Naive thymus-derived CD4-positive, alpha-beta T cell (primary cell): ENCODE results near the gene KIAA1671. TPM values are rescaled to one million over a fixed set of nuclear protein-coding genes. Genes with fewer than 3 reads are reported as not detected.

Experiments used
- ATAC-seq: fragments of 150-1000 bp; cut with Tn5 transposase; 2 replicates; pipeline ENCODE4 v1.10.0; 2021; ENCODE audit warnings: mild to moderate bottlenecking, moderate library complexity
- CTCF ChIA-PET: fragments of 350-600 bp; sonication (Branson Sonifier 250); formaldehyde crosslinking; loops from one replicate; lab custom pipeline; 2021; ENCODE audit warnings: antibody characterized with exemption; lab: Charles Lee
- POLR2A ChIA-PET: fragments of 350-600 bp; sonication (Branson Sonifier 250); formaldehyde crosslinking; loops from one replicate; lab custom pipeline; 2021; ENCODE audit warnings: antibody characterized with exemption, inconsistent platforms; lab: Charles Lee
- DNase-seq, 9 donors: peaks; one replicate each; pipeline versions ENCODE4 v3.0.0 to v3.0.0-alpha.2; 2020 to 2022; ENCODE audit warnings: mixed read lengths in 1 of 9
- H3K27ac ChIP-seq: one replicate; pipeline ENCODE4 v1.7.0; 2013; ENCODE audit warnings: mild to moderate bottlenecking, low read depth, low read length, moderate library complexity
- H3K27me3 ChIP-seq, 2 donors: one replicate each; pipeline ENCODE4 v1.7.0; 2013; ENCODE audit warnings: low read length in 2 of 2, mild to moderate bottlenecking in 2 of 2, moderate library complexity in 2 of 2; ENCODE audit not compliant: control insufficient read depth in 2 of 2, insufficient read depth in 2 of 2
- H3K36me3 ChIP-seq, 3 experiments: 1 replicate in 2 of 3; 2 replicates in 1 of 3; pipeline ENCODE4 v1.7.0; 2013; ENCODE audit warnings: low read length in 3 of 3, mild to moderate bottlenecking in 3 of 3, moderate library complexity in 1 of 3; ENCODE audit not compliant: insufficient read depth in 3 of 3, control insufficient read depth in 2 of 3
- H3K4me1 ChIP-seq, 2 donors: one replicate each; pipeline ENCODE4 v1.7.0; 2013; ENCODE audit warnings: low read length in 2 of 2, mild to moderate bottlenecking in 2 of 2, moderate library complexity in 1 of 2; ENCODE audit not compliant: control insufficient read depth in 2 of 2, insufficient read depth in 2 of 2
- H3K4me3 ChIP-seq: 2 replicates; pipeline ENCODE4 v1.7.0; 2013; ENCODE audit warnings: mild to moderate bottlenecking, low read length
- H3K9me3 ChIP-seq, 3 experiments: 1 replicate in 2 of 3; 2 replicates in 1 of 3; pipeline ENCODE4 v1.7.0; 2013; ENCODE audit warnings: low read length in 3 of 3; ENCODE audit not compliant: control insufficient read depth in 2 of 3
- H3K27ac Mint-ChIP-seq, 9 donors: one replicate each; pipeline ENCODE4 v1.8.0; 2020 to 2022; ENCODE audit warnings: mixed read lengths in 9 of 9, mild to moderate bottlenecking in 8 of 9, moderate library complexity in 5 of 9, inconsistent platforms in 2 of 9
- H3K27me3 Mint-ChIP-seq, 5 donors: one replicate each; pipeline ENCODE4 v1.8.0; 2021 to 2022; ENCODE audit warnings: mixed read lengths in 5 of 5, mild to moderate bottlenecking in 1 of 5
- H3K36me3 Mint-ChIP-seq, 5 donors: one replicate each; pipeline ENCODE4 v1.8.0; 2020 to 2022; ENCODE audit warnings: mixed read lengths in 5 of 5, mild to moderate bottlenecking in 3 of 5, inconsistent platforms in 1 of 5
- H3K4me1 Mint-ChIP-seq, 7 donors: one replicate each; pipeline ENCODE4 v1.8.0; 2020 to 2022; ENCODE audit warnings: mixed read lengths in 7 of 7, mild to moderate bottlenecking in 3 of 7, inconsistent platforms in 1 of 7
- H3K4me3 Mint-ChIP-seq, 10 donors: one replicate each; pipeline ENCODE4 v1.8.0; 2020 to 2022; ENCODE audit warnings: mild to moderate bottlenecking in 10 of 10, mixed read lengths in 10 of 10, moderate library complexity in 6 of 10, inconsistent platforms in 2 of 10
- H3K9me3 Mint-ChIP-seq, 11 donors: one replicate each; pipeline ENCODE4 v1.8.0; 2020 to 2022; ENCODE audit warnings: mixed read lengths in 11 of 11, mild to moderate bottlenecking in 4 of 11, inconsistent platforms in 1 of 11, moderate library complexity in 1 of 11
- intact Hi-C, 2 donors: fragments of 100-400 bp; cut with micrococcal nuclease; formaldehyde crosslinking; loops; one replicate each; pipeline ENCODE4 v1.15.1; 2023
- polyA plus RNA-seq, 2 donors: library from polyadenylated mRNA; unstranded; fragments of 300-500 nt; fragmentation: Illumina TruSeq; gene quantifications; one replicate each; pipeline ENCODE4 v1.2.3, GENCODE V29; 2021
- total RNA-seq, 6 experiments: library from RNA in 5 of 6; stranded (reverse) in 5 of 6; gene quantifications; 1 replicate in 5 of 6; 2 replicates in 1 of 6; pipeline ENCODE4 v1.2.3 and lab custom pipeline; 2021 to 2026

Gene KIAA1671
- total and polyA plus RNA-seq, 7 experiments from 2014 or later = 0.47 to 19.0 (median 4.2) TPM

- Mint-ChIP-seq H3K36me3 (no peaks in the 10 kb centered on the region), H3K4me3 (no peak overlapping the region), H3K27me3 (peaks cover 0 to 7% (median 0%) of the 10 kb centered on the region in 5 donors), H3K27ac (no peak overlapping the region), H3K4me1 (peaks cover 0 to 2% (median 0%) of the 10 kb centered on the region in 7 donors), H3K9me3 (peaks cover 0 to 3% (median 0%) of the 10 kb centered on the region in 11 donors)
- no peaks in the 10 kb centered on the region for H3K36me3 ChIP-seq
- CTCF ChIA-PET = no interaction called here
- H3K9me3 ChIP-seq = no peaks in the 10 kb centered on the region
- intact Hi-C loops = no loop called here
- POLR2A ChIA-PET = no interaction called here
- no peak overlapping the region for H3K4me3 ChIP-seq
- ATAC-seq (no peak), DNase-seq (no peak)
- H3K4me1 ChIP-seq = no peaks in the 10 kb centered on the region
- H3K27me3 ChIP-seq = no peaks in the 10 kb centered on the region
- H3K27ac ChIP-seq = no peak overlapping the region
Observed at GRCh38 chr22:24961217-24961844, 8.8 kb downstream of the KIAA1671 start.

DNA sequence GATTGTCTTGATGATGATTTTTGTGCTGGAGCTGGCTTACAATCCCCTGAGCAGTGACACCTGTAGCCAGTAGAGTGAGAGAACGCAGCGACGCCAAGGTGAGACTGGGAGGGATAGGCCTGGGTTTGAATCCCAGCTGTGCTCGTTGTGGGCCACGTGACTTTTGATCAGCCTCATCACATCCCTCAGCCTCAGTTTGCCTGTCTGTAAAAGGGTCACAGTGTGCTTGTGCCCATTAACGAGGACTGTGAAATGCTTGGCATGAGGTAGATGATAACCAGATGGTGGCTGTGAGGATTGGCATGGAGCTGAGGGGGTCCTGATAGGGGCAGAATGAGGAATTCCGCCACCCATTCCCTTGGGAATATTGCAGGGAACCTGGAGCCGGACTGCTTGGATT, 9.6 kb downstream of the KIAA1671 start:
- Mint-ChIP-seq H3K9me3 (peaks cover 0 to 3% (median 0%) of the 10 kb centered on the region in 11 donors), H3K27me3 (peaks cover 0 to 3% (median 0%) of the 10 kb centered on the region in 5 donors), H3K4me3 (no peak overlapping the region), H3K27ac (peak overlapping the region in 1 of 9 donors; percentile 25), H3K4me1 (peaks cover 0 to 2% (median 0%) of the 10 kb centered on the region in 7 donors), H3K36me3 (no peaks in the 10 kb centered on the region)
- intact Hi-C loops = no loop called here
- CTCF ChIA-PET = no interaction called here
- Histone ChIP-seq H3K27me3 (no peaks in the 10 kb centered on the region), H3K4me3 (no peak overlapping the region), H3K4me1 (no peaks in the 10 kb centered on the region), H3K9me3 (no peaks in the 10 kb centered on the region), H3K27ac (no peak overlapping the region), H3K36me3 (no peaks in the 10 kb centered on the region)
- POLR2A ChIA-PET = no interaction called here
- ATAC-seq (no peak), DNase-seq (no peak)

DNA sequence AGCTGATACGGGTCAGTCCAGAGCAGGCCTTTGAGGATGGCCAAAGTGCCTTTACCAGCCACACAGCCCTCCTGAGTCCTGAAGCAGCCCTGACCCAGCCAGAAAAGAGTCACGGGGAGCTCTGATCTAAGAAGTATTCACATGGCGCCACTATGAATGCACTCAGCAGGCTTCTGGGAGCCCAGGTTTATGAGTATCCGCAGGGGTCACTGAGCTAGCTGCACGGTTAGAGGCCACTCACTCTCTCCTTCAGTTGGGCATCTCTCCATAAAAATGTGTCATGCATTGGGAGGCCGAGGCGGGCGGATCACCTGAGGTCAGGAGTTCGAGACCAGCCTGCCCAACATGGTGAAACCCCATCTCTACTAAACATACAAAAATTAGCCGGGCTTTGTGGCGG, 10.3 kb downstream of the KIAA1671 start:
- ATAC-seq (no peak), DNase-seq (no peak)
- peaks cover 0 to 3% (median 0%) of the 10 kb centered on the region in 11 donors for H3K9me3 Mint-ChIP-seq
- no peak overlapping the region for H3K4me3 Mint-ChIP-seq
- H3K4me3 ChIP-seq = no peak overlapping the region
- H3K27ac Mint-ChIP-seq = no peak overlapping the region
- no peaks in the 10 kb centered on the region for H3K27me3 ChIP-seq
- H3K36me3 ChIP-seq = no peaks in the 10 kb centered on the region
- no peak overlapping the region for H3K27ac ChIP-seq
- ChIA-PET POLR2A (no interaction called here), CTCF (no interaction called here)
- H3K4me1 Mint-ChIP-seq = peaks cover 0 to 2% (median 0%) of the 10 kb centered on the region in 7 donors
- no peaks in the 10 kb centered on the region for H3K36me3 Mint-ChIP-seq
- intact Hi-C loops = no loop called here
- H3K27me3 Mint-ChIP-seq = peaks cover 0 to 2% (median 0%) of the 10 kb centered on the region in 5 donors
- no peaks in the 10 kb centered on the region for H3K9me3 ChIP-seq
- H3K4me1 ChIP-seq = no peaks in the 10 kb centered on the region

- Mint-ChIP-seq H3K4me1 (peaks cover 0 to 2% (median 0%) of the 10 kb centered on the region in 7 donors), H3K36me3 (no peaks in the 10 kb centered on the region), H3K9me3 (peaks cover 0 to 3% (median 0%) of the 10 kb centered on the region in 11 donors), H3K27me3 (peaks cover 0 to 2% (median 0%) of the 10 kb centered on the region in 5 donors), H3K27ac (no peak overlapping the region), H3K4me3 (no peak overlapping the region)
- ATAC-seq (no peak), DNase-seq (no peak)
- no peak overlapping the region for H3K27ac ChIP-seq
- ChIA-PET POLR2A (no interaction called here), CTCF (no interaction called here)
- H3K4me1 ChIP-seq = no peaks in the 10 kb centered on the region
- no peaks in the 10 kb centered on the region for H3K27me3 ChIP-seq
- H3K9me3 ChIP-seq = no peaks in the 10 kb centered on the region
- no peak overlapping the region for H3K4me3 ChIP-seq
- intact Hi-C loops = no loop called here
- H3K36me3 ChIP-seq = no peaks in the 10 kb centered on the region
Observed at GRCh38 chr22:24964441-24964840, 11.9 kb downstream of the KIAA1671 start.

DNA sequence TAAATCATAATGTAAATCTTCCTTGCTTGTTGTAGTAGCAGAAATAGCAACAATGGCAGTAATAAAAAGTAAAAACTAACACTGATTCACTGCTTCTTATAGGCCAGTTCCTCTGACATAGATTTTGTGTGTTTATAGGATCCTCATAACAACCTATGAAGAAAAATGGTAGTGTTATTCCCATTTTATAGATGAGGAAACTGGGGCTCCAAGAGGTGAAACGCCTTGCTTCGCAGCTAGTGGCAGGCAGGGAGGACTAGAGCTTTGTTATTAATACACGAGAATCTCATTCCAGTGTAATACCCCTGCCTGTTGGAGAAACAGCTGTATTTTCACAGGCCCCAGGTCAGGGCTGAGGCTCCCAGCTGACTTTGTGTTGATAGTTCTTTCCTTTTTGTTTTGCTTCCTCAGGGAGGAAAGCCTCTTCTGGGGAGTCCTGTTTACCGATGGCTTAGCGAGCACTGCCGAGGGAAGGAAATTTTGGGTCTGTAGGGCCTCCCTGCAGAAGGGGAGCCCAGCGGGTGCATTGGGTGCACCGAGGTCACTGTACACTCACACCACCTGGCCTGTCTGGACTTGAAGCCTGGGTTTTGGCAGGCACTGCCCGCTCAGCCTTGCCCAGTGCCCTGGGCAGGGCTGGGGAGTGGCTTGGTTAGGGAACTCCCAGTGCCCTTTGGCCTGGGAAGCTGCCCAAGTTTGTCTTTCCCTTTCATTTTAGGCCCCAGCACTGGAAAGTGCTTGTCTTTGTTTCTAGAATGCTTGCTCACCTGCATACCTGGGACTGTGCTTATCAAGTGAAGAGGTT, 13.5 kb downstream of the KIAA1671 start:
- Histone ChIP-seq H3K9me3 (no peaks in the 10 kb centered on the region), H3K36me3 (no peaks in the 10 kb centered on the region), H3K27ac (no peak overlapping the region), H3K4me1 (no peaks in the 10 kb centered on the region), H3K4me3 (no peak overlapping the region), H3K27me3 (no peaks in the 10 kb centered on the region)
- CTCF ChIA-PET = no interaction called here
- Mint-ChIP-seq H3K9me3 (peaks cover 0 to 3% (median 0%) of the 10 kb centered on the region in 11 donors), H3K27ac (no peak overlapping the region), H3K4me1 (peaks cover 0 to 2% (median 0%) of the 10 kb centered on the region in 7 donors), H3K4me3 (no peak overlapping the region), H3K27me3 (peaks cover 0 to 2% (median 0%) of the 10 kb centered on the region in 5 donors), H3K36me3 (no peaks in the 10 kb centered on the region)
- no peak for ATAC-seq
- POLR2A ChIA-PET = interaction anchor here (0.6 kb wide), 1 partner anchor 167 kb away, joined by 4 read pairs; no protein-coding TSS in a partner anchor
- intact Hi-C loops = no loop called here
- DNase-seq = no peak

- Histone ChIP-seq H3K36me3 (no peaks in the 10 kb centered on the region), H3K27ac (no peak overlapping the region), H3K9me3 (no peaks in the 10 kb centered on the region), H3K4me1 (no peaks in the 10 kb centered on the region), H3K27me3 (no peaks in the 10 kb centered on the region), H3K4me3 (no peak overlapping the region)
- Mint-ChIP-seq H3K36me3 (no peaks in the 10 kb centered on the region), H3K4me1 (peaks cover 0 to 2% (median 0%) of the 10 kb centered on the region in 7 donors), H3K27me3 (peaks cover 0 to 10% (median 0%) of the 10 kb centered on the region in 5 donors), H3K27ac (no peak overlapping the region), H3K9me3 (peaks cover 0 to 3% (median 0%) of the 10 kb centered on the region in 11 donors), H3K4me3 (no peak overlapping the region)
- CTCF ChIA-PET = no interaction called here
- ATAC-seq = no peak
- POLR2A ChIA-PET = no interaction called here
- intact Hi-C loops = no loop called here
- DNase-seq = no peak
Observed at GRCh38 chr22:24968066-24968561, 15.6 kb downstream of the KIAA1671 start.
